ENCODE measurements around the gene GNPNAT1.
A peak's percentile ranks its signal among the peaks of the same experiment; 100 is the strongest.
"Not testable (repeated sequence)": the region's sequence is repeated elsewhere in the genome, so short reads cannot be mapped to it uniquely, and the experiment has no call there.

GNPNAT1 gene

DNA sequence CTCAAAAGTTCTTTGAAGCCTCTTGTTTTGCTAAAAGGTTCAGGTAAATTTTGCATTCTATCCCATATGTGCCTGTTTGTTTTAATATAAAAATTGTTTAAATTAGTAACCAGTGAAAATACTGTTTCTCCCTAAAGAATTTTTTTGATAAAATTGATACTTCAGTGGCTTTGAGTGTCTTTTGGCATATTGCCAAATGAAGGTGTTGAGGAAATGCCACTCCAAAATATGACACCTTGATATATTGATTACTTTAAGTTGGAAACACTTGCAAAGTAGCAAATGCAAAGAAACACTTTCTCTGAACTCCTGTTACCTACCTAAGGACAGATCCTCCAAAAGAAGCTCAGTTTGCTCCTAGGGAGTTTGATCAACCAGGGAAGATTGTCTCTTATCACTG lies 53.0 kb downstream of the GNPNAT1 start:
- in situ Hi-C loops (cut with HindIII; ENCODE audit: low sequenced_read_pairs), result no loop called here
- no peak for DNase-seq (ENCODE audit: low read depth)
- no peak overlapping the region for H3K4me3 ChIP-seq (ENCODE audit: low read depth, low read length)
- TF ChIP-seq, protein P1, sequence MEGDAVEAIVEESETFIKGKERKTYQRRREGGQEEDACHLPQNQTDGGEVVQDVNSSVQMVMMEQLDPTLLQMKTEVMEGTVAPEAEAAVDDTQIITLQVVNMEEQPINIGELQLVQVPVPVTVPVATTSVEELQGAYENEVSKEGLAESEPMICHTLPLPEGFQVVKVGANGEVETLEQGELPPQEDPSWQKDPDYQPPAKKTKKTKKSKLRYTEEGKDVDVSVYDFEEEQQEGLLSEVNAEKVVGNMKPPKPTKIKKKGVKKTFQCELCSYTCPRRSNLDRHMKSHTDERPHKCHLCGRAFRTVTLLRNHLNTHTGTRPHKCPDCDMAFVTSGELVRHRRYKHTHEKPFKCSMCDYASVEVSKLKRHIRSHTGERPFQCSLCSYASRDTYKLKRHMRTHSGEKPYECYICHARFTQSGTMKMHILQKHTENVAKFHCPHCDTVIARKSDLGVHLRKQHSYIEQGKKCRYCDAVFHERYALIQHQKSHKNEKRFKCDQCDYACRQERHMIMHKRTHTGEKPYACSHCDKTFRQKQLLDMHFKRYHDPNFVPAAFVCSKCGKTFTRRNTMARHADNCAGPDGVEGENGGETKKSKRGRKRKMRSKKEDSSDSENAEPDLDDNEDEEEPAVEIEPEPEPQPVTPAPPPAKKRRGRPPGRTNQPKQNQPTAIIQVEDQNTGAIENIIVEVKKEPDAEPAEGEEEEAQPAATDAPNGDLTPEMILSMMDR (IDR thresholded peaks at IDR 0.05; ENCODE audit: low read depth, low read length, missing control alignments), result no peak

DNA sequence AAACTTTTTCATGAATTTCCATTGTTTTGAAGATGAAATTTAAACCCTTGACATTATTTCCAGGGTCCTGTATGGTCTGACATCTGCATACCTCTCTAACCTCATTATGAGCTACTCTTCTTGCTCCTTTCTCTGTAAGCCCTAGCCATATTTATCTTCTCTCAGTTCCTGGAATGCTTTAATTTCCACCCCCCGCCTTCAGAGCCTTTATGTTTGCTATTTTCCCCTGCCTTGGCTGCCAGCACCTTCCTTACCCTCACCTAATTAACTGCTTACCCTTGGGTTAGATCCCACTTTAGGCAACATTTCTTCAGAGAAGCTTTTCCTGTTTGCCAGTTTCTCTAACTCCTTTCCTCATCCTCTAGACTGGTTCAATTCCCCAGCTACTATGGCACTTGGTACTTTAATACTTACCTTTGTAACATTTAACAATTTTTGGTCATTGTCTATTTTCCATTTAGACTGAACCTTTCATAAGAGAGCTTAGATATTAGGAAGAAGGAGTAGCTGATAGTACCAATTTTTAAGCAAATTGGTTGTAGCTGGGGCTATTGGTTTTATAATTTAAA lies 55.4 kb downstream of the GNPNAT1 start:
- in situ Hi-C loops (cut with HindIII; ENCODE audit: low sequenced_read_pairs), result no loop called here
- TF ChIP-seq, protein P1 (IDR thresholded peaks at IDR 0.05; ENCODE audit: low read depth, low read length, missing control alignments), result no peak
- H3K4me3 ChIP-seq (ENCODE audit: low read depth, low read length), result no peak overlapping the region
- DNase-seq (ENCODE audit: low read depth), result no peak

DNA sequence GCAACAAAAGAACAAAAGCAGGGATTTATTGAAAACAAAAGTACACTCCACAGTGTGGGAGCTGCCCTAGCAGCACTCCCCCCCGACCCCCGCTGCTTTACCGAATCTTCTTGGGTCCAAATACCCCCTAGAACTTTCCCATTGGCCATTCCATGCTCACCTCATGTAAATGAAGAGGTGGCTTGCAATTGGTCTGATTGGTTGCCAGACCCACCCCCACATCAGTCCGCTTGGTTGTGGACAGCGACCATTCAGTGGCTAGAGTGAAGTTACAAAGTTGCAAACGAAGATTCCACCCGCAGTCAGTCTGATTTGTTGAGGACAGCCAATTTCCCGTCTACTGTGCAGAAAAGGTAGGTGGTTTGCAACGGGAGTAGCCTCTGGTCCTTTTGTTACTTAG lies 57.6 kb downstream of the GNPNAT1 start:
- H3K4me3 ChIP-seq (ENCODE audit: low read depth, low read length), result no peak overlapping the region
- no peak for DNase-seq (ENCODE audit: low read depth)
- TF ChIP-seq, protein P1 (IDR thresholded peaks at IDR 0.05; ENCODE audit: low read depth, low read length, missing control alignments), result no peak
- in situ Hi-C loops (cut with HindIII; ENCODE audit: low sequenced_read_pairs), result no loop called here

DNA sequence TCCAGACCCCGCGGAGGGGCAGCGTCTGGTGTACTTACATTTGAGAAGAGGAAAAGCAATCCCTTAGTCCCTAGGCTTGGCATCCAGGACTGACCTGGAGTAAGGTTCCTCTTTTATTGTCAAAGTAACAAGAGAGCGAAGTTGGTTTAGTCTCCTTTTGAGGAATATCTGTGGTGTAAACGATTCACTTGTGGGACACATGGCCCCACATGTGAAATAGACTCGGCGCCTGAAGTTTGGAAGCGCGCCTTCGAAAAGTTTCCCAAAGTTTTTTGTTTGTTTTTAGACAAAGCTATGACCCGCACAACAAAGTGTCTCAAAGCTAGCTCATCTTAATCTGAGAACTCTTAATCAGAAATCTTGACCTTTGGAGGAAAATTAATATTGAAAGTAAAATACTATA lies 60.7 kb downstream of the GNPNAT1 start:
- no peak for DNase-seq (ENCODE audit: low read depth)
- TF ChIP-seq, protein P1 (IDR thresholded peaks at IDR 0.05; ENCODE audit: low read depth, low read length, missing control alignments), result no peak
- in situ Hi-C loops (cut with HindIII; ENCODE audit: low sequenced_read_pairs), result no loop called here

DNA sequence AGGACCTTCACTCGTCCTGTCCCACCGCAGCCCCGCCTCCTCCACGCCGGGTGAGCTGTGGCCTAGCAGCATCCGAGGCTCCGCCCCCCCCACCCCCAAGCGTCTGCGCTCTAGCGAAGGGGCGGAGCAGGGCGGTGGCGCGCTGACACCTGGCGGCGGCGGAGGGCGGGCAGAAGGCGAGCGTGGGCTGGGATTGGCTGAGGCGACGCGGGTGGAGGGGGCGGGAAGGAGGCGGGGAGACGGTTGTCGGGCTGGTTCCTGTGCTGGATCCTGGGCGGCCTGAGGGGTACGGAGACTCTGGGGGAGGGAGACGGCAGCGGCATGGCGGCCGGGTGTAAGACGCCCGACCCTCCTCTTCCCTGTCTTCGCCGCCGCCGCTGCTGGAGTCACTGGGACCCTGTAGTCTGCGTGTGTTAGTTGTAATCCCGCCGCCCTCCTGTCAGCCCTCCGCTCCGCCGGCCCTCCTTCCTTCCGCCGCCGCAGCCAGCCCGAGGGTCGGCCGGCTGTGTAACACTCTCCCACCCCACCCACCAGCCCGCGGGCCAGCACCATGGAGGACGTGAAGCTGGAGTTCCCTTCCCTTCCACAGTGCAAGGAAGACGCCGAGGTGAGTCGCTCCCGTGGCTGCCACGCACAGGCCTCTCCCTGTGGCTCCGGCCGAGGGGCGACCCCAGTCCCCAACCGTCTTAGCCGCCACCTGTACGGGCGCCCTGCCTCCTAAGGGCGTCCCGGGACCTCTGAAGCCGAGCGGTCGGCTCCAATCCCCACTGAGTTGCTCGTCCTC lies 61.3 kb downstream of the GNPNAT1 start, which contains the start of gene STYX:
Gene STYX (plus strand): TSS at position 242 of the 784 bp plus-strand sequence. CDS start 309 bp downstream, at position 551.
- in situ Hi-C loops (cut with HindIII; ENCODE audit: low sequenced_read_pairs), result no loop called here
- H3K4me3 ChIP-seq (ENCODE audit: low read depth, low read length), result peak within 1 kb of the TSS; percentile 75
- TF ChIP-seq, protein P1 (IDR thresholded peaks at IDR 0.05; ENCODE audit: low read depth, low read length, missing control alignments), result no peak
- peak; percentile 94 for DNase-seq (ENCODE audit: low read depth)

More for the DNA sequence above, 60.7 kb downstream of the GNPNAT1 start:
- peak overlapping the region; percentile 75 for H3K4me3 ChIP-seq (ENCODE audit: low read depth, low read length)

DNA sequence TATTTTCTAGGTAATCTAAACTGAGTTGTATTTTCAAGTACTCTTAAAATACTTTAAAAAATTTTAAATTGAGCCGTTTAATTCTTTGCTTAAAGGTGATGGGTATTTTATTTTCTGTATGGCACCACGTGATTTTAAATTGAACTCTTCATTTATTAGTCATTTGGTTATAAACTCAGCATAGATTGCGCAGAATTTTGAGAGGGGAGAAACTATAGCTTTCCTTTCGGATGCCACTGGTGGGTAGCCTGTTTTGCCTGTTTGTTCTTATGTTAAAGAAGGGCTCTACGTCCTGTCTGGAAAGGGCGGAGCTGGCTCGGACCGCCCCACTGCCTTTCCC lies 61.9 kb downstream of the GNPNAT1 start:
- TF ChIP-seq, protein P1 (IDR thresholded peaks at IDR 0.05; ENCODE audit: low read depth, low read length, missing control alignments), result no peak
- DNase-seq (ENCODE audit: low read depth), result no peak
- H3K4me3 ChIP-seq (ENCODE audit: low read depth, low read length), result peak overlapping the region; percentile 75
- in situ Hi-C loops (cut with HindIII; ENCODE audit: low sequenced_read_pairs), result no loop called here

DNA sequence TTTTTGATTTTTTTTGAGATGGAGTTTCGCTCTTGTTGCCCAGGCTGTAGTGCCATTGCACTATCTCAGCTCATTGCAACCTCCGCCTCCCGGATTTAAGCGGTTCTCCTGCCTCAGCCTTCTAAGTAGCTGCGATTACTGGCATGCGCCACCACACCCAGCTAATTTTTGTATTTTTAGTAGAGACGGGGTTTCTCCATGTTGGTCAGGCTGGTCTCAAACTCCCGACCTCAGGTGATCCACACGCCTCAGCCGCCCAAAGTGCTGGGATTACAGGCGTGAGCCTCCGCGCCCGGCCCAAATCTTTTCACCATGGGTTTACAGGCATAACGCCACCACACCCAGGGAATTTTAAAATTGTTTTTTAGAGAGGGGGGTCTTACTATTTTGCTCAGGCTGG lies 62.4 kb downstream of the GNPNAT1 start:
- H3K4me3 ChIP-seq (ENCODE audit: low read depth, low read length); DNase-seq (ENCODE audit: low read depth); in situ Hi-C loops (cut with HindIII; ENCODE audit: low sequenced_read_pairs): not testable (repeated sequence)

GRCh38 chr14:52727509-52727908 lies 63.9 kb downstream of the GNPNAT1 start:
- DNase-seq (ENCODE audit: low read depth); in situ Hi-C loops (cut with HindIII; ENCODE audit: low sequenced_read_pairs); H3K4me3 ChIP-seq (ENCODE audit: low read depth, low read length): not testable (repeated sequence)

Measured in astrocyte of the cerebellum (primary cell).